Colon (tissue), 2 donors: Measurements from ENCODE around the gene POLDIP2.

Experiments used
- FAIRE-seq: peaks from 2 replicates; lab custom pipeline; 2012; peaks lifted over from hg19 to GRCh38; lab: Jason Lieb, UNC
- donor health status: control.
- donor health status: control.

Gene POLDIP2

DNA sequence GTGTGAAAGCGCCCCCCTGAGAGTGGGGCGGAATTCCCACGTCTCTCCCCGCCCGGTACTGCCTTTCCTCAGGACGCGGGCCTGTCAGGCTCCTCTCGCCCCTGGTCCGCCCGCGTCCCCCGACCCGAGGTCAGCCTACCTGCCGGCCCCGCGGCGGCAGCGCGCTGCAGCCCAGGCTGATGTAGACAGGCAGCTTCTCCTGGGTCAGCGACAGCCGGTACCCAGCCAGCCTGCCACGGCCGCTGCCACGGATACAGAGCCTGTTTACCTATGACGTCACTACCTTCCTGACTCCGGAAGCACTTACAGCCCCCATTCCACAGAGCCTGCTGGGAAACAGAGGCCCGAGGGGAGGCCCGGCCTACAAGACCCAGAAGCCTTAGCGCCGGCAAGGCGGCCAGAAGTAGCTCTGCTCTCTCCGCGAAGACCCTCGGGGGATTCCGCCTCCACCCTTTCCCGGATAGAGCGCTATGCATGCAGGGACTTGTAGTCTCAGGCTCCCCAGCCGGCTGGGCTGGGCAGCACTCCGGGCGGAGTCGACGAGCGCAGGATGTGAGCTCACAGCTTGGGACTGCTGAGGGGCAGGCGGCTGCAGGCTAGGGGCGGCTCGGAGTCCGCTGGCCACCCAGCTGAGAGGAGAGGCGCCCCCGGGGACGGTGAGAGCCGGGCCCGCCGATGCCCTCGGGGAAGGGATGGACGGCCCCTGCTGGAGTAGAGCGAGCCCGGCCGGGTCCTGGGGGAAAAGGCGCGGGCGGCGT lies 21.9 kb downstream of the POLDIP2 start, which contains the start of the genes IFT20 and TNFAIP1:
TSS of gene IFT20 (minus strand) at position 272 of the 758 bp plus-strand sequence. CDS start 3,487 bp downstream, outside the sequence.
TSS of gene TNFAIP1 (plus strand) at position 561 of the 758 bp plus-strand sequence. CDS start 3,761 bp downstream, outside the sequence.
- FAIRE-seq: peak; percentile 93

DNA sequence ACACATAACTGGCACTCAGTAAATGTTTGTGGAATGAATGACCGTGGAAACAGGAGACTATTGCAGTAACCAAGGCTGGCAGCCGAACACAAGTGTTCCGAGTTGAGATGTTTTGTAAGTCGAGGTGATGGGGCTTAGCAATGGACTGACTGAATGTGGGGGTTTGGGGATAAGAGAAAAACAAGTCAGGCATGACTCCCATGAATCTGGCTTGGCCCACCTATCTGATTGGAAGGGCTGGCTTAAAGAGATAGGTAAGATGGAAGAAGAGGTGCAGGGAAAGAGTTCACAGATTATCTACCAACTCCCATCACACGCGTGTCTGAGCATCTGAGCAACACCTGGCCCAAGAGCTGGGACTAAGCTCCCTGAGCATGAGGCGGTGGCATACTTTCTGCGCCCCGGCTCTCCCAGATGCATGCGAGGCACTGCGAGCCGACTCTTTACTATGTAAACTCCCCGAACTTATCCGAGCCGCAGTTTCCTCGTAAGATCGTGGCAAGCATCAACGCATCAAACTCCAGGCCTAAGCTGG lies 22.6 kb downstream of the POLDIP2 start:
- no peak for FAIRE-seq

DNA sequence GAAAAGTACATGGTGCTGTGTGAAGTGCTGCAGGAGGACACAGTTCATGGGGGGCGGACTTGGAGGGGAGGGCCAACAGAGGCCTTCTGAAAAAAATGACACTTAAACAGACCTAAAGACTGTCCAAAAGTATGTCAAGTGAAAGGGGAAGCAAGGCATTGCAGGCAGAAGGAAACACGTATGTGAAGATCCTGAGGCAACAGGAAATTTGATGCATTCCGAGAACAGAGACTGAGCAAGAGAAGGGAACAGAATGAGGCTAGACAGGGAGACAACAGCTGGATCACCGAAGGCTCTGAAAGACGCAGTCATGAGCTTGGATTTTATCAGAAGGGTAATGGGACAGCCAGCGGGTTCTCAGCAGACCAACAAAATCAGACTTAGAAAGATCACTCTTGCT lies 23.2 kb downstream of the POLDIP2 start:
- no peak for FAIRE-seq

DNA sequence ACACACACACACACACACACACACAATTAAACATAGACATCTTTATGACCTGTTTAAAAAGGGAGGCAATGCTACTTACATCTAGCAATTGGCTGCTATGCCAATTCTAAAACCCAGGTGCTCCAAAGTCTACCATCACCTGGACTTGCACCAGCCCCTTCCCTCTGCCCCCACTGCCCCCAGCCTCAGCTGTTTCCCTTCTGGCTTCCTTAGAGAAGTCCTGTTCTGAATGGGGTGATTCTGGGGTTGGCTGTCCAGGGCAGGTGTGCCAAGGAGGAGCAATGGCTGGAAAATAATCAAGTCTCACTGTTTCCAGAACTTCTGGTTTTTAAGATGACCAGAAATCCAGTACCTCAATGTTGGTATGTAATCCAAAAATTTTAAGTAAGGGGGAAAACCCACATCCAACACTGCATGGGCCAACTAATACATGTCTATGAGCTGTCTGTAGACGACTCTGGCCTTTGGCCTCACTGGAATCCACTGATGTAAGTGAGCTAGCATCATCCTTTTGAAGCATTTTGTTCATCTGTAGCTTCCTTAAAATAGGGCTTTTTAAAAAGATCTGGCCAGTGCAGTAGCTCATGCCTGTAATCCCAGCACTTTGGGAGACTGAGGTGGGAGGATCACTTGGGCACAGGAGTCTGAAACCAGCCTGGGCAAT lies 24.1 kb downstream of the POLDIP2 start:
- FAIRE-seq: no peak

DNA sequence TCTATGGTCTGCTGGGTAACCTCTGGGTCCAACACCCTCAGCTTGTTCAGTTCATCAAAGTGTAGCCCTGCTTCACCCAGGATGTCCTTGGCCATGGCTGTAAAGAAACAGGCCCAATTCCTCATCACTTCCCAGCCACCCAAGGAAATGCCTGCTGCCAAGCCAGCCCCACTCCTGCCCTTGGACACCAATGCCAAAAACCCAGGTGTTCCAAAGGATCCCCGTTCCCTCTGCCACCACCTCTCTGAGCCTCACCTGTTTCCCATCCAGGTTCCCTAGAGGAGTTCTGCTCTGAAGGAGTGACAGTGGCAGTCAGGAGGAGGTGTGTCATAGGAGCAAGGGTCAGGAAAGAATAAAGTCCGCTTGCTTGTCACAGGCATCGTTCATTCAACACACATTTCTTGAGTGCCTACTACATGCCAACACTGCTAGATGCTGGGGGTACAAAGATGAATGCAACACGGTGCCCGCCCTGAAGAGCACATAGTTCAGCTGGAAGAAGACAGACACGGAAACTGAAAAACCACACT lies 25.4 kb downstream of the POLDIP2 start:
- no peak for FAIRE-seq

DNA sequence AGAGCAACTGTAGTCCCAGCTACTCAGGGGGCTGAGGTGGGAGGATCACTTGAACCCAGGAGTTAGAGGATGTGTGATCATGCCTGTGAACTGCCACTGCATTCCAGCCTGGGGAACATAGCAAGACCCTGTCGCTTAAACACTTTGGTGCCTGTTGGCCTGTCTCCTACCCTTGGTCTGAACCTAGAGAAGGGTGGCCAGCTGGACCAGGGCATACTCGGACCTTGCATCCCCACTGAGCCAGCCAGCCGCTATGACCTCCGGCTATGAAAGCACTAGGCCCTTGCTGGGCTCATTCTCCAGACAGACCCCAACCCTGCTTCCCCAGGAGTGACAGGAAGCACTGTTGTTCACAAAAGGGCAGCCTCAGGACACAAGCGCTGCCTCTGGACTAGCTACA lies 26.7 kb downstream of the POLDIP2 start:
- no peak for FAIRE-seq

DNA sequence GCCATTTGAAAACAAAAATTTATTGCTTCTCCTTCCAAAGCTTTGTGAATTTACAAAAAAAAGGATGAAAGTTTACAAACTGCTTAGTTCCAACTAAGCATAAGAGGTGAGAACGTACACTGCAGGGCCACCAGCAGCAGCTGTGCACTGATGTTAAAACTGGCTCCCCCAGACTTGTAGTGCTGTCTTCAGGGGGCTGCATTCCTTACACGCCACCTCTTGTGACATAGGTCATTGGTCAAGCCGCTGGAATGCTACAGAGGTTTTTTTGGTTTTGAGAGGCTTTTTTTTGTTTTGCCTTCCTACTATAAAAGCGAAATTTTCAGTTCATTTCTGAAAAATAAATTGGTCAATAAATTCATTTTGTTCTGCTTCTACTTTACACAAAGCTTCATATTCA lies 29.0 kb downstream of the POLDIP2 start:
- FAIRE-seq: no peak

DNA sequence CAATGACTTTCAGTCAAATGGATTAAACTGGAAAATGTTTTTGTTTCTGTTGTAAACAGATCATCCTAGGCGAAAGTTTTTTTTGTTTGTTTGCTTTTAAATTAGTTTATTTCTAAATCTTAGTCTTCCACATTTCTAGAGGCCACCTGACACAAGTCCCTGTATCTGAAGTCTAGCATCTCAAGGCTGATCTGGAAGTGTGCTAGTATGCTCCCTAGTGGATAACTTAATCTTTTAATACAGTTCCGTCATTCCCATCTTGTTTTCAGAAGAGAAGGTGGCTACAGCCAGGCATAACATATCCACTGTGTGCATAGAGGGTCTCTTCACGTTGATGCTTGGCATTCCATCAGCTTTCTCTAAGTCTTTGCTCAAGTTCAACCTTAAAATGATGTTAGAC lies 29.6 kb downstream of the POLDIP2 start:
- FAIRE-seq: no peak

DNA sequence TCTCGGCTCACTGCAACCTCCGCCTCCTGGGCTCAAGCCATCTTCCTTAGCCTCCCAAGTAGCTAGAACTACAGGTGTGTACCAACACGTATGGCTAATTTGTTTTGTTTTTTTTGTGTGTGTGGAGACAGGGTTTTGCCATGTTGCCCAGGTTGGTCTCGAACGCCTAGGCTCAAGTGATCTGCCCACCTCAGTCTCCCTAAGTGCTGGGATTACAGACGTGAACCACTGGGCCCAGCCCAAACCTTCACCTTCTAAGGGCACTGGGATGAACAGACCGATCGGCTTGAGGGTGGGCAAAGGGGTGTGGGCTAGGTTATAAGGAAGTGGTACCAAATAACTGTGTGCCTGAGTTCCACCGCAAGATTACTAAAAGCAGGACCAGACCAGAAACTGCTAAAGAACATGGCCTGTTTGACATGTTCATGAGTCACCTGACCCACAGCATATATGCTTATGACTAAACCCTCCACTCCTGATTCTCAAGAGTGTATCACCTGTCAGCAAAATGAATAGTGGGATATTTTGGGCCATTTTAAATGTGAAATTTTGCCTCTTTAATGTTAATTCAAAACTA lies 30.2 kb downstream of the POLDIP2 start:
- no peak for FAIRE-seq

DNA sequence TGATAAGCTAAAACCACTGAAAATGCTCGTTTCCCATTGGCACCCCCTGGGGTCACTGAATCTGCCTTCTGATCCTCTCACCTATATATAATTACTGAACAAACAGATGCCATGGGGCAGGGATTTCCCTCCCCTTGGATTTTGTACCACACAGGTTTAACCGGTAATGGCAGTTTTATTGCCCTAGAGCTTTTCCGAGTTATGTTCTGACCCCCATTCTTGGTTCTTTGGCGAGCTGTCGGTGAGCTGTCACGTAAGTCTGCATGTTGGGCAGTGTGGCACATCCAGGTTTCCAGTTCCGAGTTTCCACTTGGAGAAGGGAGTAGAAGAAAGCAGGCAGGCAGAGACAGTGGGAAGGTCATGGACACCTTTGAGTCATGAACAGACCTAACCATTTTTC lies 31.2 kb downstream of the POLDIP2 start:
- no peak for FAIRE-seq

DNA sequence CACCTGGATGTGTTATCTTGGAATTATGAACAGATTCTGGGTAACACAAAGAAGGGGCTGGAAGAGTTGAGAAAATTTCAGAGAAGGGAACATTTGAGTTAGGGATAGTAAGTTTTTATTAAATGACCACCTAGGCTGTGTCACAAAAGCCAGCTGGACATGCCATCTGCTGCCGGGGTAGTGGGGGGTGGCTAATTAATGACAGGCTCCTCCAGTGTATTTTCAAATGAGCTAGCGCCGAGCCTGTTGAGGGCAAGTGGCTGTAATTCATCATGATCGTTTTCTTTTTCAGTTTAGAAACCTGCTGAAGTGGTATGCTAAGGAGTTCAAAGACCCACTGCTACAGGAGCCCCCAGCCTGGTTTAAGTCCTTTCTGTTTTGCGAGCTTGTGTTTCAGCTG lies 32.1 kb downstream of the POLDIP2 start:
- no peak for FAIRE-seq

DNA sequence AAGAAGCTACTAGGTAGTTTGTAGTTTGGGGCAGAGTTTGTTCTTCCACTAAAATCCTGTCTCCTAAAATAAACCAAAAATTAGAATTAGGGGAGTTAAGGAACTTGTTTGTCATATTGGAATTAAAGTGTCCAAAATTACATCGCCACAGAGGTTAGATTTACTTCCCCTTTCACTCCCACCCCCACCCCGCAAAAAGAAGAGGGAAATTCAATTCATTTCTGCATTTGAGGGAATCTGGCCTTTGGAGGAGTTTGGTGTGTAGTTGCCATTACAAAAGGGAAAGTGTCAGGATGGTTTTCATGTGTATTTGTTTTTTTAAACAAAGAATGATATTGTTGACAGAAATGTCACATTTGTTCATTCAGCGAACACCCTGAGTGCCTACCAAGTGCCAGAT lies 32.5 kb downstream of the POLDIP2 start:
- no peak for FAIRE-seq

DNA sequence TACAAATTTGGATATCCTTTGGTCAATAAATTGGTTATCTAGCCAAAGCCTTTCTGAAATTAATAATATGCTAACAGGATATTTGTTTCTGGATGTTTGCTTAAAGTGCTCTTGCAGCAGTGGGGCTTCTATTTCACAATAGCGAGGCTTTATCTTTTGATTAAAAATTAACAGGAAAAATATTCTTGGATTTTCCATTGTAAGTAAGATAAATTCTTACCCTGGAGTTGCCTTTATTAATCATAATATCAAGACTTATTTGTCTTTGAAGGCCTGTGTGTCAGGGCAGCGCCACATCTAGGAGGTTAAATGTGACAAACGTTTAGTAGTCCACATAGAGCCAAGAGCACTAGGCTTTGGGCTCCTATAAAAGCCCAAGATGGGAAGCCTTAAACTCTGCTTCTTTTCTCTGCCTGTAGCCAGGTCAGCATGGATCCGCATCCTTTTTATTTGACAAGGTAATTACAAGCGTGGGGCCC lies 33.0 kb downstream of the POLDIP2 start:
- no peak for FAIRE-seq

DNA sequence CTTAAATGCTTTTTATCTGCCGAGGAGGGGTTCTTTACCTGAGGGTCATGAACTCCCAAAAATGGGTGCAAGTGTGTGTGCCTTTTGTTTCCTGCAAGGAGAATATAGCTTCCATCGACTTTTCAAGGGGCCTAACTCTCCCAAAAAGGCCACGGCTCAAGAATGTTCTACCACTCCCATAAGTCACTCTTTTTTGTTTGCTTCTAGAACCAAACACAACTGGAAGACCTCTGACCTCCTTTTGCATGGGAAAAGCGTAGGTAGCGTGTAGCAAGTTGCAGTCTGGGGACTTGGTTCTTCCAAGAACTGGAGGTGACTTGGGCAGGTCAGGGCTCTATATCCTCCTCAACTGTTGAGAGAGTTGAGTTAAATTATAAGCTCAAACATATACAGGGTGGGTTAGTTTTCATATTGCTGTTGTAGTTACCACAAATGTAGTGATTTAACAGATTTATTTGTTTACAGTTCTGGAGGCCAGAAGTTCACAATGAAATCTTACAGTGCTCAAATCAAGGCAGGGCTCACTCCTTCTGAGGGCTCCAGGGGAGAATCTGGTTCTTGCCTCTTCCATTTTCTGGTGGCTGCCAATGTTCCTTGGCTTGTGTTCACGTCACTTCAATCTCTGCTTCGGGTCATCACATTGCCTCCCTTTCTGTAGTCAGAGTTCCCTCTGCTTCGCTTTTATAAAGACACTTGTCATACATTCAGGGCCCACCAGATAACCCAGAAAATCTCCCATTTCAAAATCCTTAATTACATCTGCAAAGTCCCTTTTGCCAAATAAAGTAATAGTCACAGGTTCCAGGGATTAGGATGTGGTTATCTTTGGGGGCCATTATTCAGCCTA lies 36.9 kb downstream of the POLDIP2 start:
- FAIRE-seq: no peak

DNA sequence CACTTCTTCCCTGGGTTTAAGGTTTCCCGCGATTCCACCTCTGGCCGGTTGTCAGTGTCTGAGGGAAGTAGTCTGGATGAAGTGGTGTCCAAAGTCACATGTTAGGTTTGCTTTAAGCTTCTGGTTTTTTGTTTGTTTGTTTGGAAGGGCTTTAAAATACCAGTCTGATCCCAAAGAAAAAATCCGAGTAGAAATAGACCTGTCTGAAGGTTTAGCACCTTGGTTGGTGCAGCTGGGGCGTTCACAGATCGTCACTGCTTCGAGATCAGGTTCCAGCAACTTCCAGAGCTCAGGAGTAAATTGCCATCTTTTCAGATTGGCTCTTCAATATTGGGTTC lies 37.8 kb downstream of the POLDIP2 start:
- no peak for FAIRE-seq

DNA sequence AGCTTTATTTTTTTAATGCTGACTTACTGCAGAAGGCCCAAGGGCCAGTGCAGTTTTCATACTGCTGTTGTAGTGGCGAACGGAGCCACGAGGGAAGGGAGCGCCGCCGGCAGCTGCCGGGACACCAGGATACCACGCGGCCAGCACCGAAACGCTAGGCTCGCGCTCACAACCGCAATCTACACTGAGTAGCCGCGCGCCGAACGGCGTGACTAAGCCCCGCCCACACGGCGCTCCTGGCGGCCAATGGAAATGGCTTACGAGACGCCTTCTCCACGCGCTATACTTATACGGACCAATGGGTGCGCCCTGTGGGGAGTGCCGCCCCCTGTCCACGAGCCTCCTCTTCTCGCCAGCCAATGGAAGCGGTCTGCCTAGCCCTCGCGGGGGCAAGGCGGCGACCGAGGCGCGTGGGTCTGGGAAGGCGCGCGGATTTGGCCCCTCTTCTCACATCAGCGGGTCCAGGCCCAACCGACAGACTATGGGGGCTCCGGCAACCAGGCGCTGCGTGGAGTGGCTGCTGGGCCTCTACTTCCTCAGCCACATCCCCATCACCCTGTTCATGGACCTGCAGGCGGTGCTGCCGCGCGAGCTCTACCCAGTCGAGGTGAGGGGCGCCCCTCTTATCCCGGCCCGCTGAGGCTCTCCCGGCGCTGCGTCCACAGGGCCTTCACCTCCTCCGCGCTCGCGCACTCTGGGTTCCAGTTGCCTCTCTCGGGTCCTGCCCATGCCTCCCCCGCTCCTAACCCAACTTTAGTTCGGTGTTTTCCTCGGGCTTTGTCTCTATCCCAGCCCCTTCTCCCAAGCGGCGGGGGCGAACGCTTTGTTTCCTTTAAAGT lies 38.3 kb downstream of the POLDIP2 start, which contains the start of gene TMEM97:
TSS of gene TMEM97 (plus strand) at position 442 of the 839 bp plus-strand sequence. CDS start at position 482, 40 bp downstream.
- FAIRE-seq: no peak

DNA sequence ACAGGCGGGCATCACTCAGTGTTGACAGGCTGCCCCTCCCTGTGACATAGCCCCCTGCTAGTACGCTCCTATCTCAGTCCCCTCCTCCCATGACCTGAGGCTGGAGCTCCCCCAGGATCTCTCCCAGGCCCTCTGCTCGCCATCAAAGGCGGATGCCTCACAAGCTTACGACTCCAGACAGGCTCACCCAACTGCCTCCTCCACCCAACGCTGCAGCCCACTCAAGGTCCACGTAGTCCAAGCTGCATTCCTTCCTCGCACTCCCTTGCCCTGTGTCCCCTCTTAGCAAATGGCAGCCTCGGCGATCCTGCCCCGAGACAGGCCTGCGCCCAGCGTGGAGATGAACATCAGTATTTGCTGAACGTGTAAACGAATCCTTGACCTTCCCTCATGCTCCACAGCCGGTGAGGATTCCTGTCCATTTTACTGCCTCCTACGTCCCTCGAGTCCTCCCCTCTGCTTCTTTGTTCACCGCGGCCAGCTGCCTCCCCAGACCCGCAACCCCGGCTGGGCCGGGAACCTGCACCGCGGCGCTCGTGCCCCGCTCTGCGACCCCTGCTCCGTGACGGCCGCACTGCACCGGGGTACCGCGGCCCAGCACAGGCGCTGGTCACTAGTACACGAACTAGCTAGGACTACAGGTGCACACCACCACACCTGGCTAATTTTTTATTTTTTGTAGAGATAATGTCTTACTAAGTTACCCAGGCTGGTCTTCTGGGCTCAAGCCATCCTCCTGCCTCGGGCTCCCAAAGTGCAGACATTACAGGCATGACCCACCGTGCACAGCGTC lies 39.2 kb downstream of the POLDIP2 start:
- FAIRE-seq: no peak

DNA sequence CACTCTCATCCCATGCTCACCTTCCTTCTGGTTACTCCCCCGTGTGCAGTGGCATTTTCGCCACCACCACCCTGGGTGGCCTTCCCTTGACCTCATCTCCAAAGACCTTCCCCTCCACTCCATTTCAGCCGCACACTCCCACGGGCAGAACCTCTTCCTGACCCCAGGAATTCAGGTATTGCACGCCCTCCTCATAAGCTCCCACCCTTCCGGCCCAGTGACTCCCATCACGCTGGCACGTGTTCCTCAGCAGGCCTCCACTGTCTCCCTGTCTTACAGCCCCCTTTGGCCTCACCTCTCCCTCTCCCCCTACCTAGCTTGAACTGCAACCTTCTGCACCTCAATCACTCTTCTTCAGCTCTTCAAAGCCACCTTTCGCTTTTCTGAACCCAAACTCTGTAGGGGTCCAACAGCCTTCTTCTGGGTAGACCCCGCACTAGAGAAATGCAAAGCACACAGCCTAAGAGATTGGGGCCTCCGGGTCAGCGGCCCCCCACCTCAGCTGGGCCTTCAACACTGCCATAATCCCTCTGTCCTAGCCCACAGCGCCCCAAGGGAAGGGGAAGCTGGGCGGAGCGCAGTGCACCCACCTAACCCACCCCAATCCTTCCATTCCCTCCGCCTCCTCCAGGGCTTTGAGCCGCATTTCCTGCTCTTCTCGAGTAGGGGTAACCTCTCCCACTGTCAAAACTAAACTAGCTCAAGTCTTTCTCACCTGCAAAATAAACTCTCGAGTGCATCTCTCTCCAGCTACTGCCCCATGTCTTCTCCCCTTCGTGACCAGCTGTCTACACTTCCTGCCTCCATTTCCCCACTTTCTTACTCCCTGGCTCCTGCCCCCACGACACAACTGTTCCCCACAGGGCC lies 40.0 kb downstream of the POLDIP2 start:
- FAIRE-seq: no peak
